Hypothalamus (tissue), 51 donors: ENCODE measurements around the gene DRD3.

ENCODE experiments used
- DNase-seq, 51 donors: peaks; one replicate each; lab custom pipeline; 2025; lab: John Stamatoyannopoulos, UW

The DRD3 gene

GRCh38 chr3:114178770-114179368 lies at the start of gene DRD3:
Gene DRD3 (minus strand): TSS chr3:114179052. CDS start chr3:114171992, 7,060 bp downstream.
- DNase-seq: peak in 1 of 51 donors; percentile 13

- no peak for DNase-seq
Measured at GRCh38 chr3:114227076-114227475, 48.2 kb upstream of the DRD3 start.

- DNase-seq: no peak
Measured at GRCh38 chr3:114226313-114226712, 47.5 kb upstream of the DRD3 start.

GRCh38 chr3:114223143-114223542 lies 44.3 kb upstream of the DRD3 start:
- no peak for DNase-seq

GRCh38 chr3:114221881-114222264 lies 43.0 kb upstream of the DRD3 start:
- DNase-seq: no peak

- no peak for DNase-seq
Measured at GRCh38 chr3:114221165-114221880, 42.5 kb upstream of the DRD3 start.

- DNase-seq: no peak
Measured at GRCh38 chr3:114219741-114220140, 40.9 kb upstream of the DRD3 start.

- DNase-seq: no peak
Measured at GRCh38 chr3:114218578-114219185, 39.8 kb upstream of the DRD3 start.

- DNase-seq: no peak
Measured at GRCh38 chr3:114218006-114218405, 39.2 kb upstream of the DRD3 start.

- DNase-seq: no peak
Measured at GRCh38 chr3:114217266-114217665, 38.4 kb upstream of the DRD3 start.

- DNase-seq: no peak
Measured at GRCh38 chr3:114216186-114216970, 37.5 kb upstream of the DRD3 start.

- no peak for DNase-seq
Measured at GRCh38 chr3:114214542-114215341, 35.9 kb upstream of the DRD3 start.

GRCh38 chr3:114213627-114214541 lies 35.0 kb upstream of the DRD3 start:
- DNase-seq: peak in 3 of 51 donors; percentile 1 to 47 (median 8)

GRCh38 chr3:114213292-114213626 lies 34.4 kb upstream of the DRD3 start:
- no peak for DNase-seq

GRCh38 chr3:114212646-114213045 lies 33.8 kb upstream of the DRD3 start:
- no peak for DNase-seq

- DNase-seq: no peak
Measured at GRCh38 chr3:114207768-114208167, 28.9 kb upstream of the DRD3 start.

GRCh38 chr3:114206342-114206741 lies 27.5 kb upstream of the DRD3 start:
- DNase-seq: no peak

- no peak for DNase-seq
Measured at GRCh38 chr3:114205541-114205940, 26.7 kb upstream of the DRD3 start.

GRCh38 chr3:114194750-114195149 lies 15.9 kb upstream of the DRD3 start:
- no peak for DNase-seq
